Pons (tissue), 1 donor: ENCODE measurements around the gene ENTPD2.
"Not testable (repeated sequence)": the region's sequence is repeated elsewhere in the genome, so short reads cannot be mapped to it uniquely, and the experiment has no call there.

Source experiments
- DNase-seq: peaks from one replicate; pipeline ENCODE4 v3.0.0-alpha.2; 2016; ENCODE audit warnings: low spot score

ENTPD2 gene

DNA sequence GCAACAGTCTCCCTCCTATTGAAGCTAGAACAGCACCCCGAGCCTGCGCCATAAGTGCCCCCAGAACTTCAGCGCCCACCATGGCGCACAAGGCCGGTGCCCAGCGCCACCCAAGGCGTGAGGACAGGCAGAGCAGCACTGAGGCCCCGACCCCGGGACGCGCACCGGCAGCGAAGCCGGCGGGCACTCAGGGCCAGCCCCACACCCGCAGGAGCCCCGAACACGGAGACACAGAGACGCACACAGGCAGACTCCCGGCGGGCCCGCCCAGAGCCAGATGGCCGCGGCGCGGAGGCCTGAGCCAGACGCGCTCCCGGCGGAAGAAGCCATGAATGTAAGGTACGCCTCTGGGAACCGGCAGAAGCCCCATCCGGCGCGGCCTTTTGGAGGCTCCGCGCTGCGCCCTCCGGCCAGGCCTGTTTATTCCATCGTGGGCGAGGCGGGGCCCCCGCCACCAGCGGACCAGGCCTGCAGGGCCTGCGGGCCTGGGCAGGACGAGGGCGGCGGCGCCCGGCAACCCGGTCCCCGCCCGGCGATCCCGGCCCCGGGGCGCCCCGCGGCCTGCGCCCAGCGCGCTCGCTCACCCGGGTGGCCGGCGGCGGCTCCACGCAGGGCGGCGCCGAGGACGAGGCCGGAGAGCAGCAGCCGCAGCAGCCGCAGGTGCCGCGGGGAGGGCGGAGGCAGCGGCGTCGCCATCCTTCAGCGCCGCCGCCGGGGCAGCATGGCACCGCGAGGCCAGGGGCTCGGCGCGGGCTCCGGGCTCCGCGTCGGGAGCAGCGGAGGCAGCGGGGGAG lies 8.4 kb downstream of the ENTPD2 start:
- DNase-seq = no peak

DNA sequence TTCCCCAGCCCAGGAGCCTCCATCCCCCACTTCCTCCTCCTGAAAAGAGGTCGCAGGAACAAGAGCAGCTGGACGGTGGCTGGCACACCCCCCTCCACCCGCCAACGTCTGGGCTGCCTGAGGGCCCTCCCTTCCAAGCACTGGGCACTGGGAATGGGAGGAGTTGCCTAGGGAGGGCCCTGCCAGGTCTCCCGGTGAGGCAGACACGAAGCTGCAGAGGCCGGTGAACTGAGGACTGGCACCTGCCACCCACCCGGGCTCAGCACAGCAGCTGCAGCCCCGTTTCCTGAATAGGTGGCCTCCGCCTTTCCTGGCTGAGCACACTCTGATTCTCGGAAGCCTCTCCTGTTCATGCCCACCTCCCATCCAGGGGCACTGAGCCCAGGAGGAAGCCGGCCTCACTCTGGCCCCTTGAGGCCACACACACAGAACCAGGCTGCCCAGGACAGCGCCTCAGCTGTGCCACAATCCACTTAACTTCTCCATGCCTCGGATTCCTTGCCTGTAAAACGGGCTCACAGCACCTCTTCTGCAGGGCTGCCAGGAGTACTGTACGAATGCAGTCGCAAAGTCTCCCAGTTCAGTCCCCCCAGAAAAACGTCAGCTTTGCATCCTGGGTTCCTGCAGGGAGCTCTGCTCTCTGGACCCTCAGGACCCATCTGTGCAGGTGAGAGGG lies 9.2 kb downstream of the ENTPD2 start:
- DNase-seq = no peak

DNA sequence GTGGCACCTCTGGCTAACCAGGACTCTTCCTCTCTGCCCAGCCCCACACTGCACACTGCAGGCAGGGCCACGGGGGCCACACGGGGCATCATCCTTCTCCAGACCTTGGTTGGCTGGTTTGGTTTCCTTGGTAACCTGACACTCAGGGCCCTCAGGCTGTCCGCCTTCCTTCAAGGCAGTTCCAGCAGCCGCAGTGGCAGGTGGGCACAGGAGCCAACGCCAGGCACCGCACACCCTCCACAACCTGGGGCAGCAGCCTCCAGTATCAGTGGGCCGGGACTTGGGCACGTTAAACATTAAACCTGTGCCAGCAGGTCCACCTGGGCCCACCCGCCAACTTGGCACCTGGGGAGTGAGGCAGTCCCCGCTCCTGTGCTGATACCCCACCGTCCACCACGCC lies 9.8 kb downstream of the ENTPD2 start:
- no peak for DNase-seq

DNA sequence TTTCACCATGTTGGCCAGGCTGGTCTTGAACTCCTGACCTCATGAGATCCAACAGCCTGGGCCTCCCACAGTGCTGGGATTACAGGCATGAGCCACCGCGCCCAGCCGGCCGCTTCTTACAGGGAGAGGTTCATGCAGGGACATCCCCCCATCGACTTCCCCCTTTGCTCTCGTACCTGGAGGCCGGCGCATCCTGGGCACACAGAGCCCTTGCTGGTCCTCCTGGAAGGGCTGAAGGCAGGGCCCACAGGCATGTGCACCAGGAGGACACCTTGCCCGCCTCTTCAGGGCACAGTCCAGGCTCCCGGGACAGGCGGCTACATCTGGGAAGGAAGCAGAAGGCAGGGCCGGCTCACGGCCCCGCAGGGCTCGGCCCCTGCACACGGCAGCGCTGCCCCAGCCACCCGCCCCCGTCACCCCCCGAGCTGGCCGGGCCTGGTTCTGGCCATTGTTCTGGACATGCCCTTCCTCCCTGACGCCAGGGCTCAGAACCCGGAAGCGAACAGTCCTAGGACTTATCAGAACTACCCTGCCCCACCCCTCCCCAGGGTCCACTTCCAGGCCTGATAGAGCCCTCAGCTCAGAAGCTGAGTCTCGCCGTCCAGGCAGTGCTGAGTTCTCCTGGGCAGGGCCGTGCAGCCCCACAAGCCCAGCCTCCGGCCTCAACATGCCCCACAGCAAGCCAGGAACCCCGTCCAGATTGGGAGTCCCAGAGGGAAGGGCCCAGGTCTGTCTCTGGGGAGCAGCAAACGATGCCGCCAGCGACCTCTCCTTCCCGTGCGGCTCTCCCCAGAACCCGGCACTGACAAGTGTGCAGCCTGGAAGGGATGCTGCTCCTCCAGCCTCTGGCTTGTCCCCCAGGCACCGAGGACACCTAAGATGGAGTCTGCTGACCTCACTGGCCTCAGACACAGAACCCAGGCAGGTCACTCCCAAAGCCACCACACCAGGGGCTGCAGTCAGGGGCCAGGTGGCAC lies 10.8 kb downstream of the ENTPD2 start:
- DNase-seq = no peak

DNA sequence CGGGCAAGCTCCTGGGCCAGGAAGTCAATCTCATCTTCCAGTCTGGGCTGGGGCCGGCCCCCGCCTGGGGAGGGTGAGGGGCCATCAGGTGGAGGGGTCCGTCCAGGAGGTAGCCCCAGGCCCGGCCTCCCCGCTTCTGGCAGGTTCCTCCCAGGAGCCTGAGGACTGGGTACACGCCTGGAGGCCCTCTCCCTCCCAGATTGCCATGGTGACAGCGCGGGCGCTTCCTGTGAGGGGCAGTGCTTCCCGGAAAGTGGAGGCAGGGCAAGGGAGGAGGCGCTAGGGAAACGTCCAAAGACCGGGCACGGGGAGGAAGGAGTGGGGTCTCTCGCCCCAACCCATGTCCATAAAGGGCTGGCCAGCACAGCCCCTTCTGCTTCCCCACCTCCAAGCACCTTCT lies 12.7 kb downstream of the ENTPD2 start:
- no peak for DNase-seq

DNA sequence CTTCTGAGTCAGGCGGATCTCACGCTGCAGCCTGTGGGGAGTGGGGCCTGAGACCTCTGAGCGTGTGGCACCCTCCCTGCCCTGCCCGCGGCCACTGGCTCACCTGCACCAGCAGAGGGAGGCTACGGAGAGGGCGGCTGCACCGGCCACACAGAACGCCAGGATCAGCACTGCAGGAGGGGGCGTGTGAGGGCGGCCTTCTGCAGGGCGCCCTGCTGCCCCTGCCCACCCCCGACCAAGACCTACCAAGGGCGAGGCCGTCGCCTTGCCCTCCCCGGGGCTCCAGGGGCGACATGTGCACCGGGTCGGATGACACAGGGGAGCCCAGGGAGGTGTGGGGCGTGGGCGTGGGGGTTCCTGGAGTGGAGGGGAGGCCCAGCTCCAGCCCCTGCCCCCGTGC lies 13.3 kb downstream of the ENTPD2 start:
- DNase-seq = no peak

DNA sequence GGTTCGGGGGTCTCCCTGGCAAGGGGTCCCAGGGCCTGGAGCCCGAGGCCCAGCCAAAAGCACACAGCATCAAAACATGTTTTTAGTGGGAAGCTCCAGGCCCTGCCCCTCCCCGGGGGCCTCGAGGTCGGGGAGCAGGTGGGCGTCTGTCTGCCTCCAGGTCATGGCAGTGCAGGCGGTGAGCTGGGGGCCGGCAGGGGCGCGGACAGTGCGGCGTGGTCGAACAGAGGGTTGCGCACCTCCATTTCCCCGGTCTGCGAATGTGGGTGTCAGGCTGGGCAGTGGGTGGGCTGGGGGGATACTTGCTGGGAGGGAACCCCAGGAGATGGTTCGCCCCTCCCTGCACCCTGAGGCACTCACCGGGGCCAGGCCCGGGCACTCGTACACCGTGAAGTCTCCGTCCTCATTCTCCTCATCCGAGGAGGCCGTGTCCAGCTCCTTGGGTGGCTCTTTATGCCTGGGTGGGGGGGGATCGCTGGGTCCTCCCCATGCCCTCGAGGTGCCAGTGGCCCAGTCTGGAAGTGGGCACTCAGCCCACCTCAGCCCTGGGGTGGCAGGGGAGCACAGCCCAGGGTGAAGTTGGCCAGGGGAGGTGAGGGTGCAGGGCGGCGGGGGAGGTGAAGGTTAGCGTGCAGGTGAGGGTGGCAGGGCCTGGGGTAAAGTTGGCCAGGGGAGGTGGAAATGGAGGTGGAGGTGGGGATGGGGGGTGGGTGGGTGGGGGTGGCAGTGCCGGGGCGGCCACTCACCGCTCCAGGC lies 14.1 kb downstream of the ENTPD2 start:
- no peak for DNase-seq

DNA sequence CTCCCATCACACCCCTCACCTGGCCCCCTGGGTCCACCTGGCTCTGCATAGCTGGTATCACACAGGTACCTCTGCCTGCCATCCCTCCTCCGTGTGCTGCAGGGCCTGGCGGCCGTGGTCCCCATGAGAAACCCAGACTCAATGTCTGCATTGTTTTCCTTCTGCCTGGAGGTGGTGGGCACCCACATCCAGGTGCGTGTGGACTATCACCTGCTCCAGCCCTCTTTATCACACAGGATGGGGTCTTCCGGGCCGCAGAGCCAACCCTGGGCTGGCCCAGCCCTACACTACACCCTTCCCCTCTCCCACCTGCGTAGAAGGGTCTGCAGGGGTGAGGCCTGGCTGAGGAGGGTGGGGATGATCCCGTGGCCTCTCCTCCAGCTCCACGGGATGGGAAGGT lies 14.9 kb downstream of the ENTPD2 start:
- DNase-seq = no peak

DNA sequence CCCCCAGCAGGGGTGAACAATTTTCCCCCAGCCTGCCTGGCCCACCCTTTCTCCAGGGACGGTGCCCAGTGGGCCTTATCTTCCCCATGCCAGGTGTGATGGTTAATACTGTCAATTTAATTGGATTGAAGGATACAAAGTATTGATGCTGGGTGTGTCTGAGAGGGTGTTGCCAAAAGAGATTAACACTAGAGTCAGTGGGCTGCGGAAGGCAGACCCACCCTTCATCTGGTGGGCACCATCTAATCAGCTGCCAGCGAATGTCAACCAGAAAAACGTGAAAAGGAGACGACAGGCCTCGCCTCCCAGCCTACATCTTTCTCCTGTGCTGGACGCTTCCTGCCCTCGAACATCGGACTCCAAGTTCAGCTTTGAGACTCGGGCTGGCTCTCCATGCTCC lies 16.4 kb downstream of the ENTPD2 start:
- DNase-seq = no peak

DNA sequence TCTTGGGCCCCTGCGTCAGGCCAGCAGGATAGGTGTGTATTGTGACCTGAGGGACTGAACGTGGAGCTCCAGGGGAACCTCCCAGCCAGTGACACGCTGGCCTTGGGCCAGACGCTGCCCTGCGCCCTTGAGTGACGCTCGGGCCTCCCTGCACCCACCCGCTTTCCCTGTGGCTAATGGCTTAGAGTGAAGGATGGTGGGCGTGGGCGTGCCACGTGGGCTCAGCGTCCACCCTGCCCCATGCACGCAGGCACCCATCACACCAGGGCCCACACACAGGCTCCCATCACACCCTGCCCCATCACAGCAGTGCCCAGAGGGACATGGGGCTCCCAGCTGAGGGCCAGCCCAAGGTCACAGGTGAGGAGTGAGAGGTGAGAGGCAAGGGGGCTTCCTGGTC lies 16.8 kb downstream of the ENTPD2 start:
- no peak for DNase-seq

DNA sequence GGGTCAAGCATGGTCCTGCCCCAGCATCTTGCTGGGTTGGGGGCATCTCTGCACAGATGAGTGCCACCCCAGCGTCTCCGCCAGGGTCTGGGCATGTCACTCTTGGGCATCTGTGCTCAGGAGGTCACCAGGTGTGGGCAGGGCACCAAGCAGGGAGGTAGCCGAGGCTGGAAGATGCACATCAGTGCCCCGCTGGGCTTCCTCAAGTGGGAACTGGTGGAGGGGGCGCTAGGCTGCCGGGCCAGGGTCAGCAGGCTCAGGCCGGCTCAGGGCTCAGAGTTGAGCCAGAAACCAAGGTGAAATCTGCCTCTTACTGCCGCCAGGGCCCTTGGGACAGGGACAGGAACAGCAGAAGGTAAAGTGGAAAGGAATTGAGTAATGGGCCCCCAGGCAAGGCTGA lies 17.9 kb downstream of the ENTPD2 start:
- no peak for DNase-seq

DNA sequence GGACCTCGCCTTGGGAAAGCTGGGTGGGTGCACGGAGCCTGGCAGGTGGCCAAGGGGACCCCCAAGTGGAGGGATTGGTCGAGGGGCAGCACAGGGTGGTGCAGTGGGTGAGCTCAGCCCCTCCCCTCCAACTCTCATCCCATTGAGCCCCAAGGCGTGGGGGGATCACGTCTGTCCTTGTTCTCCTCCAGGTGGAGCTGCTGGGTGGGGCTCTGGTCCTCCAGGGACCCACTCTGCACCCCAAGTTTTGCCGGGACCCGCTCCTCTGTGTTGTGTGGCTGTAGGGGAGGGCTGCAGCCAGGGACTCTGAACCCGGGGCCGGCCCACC lies 18.4 kb downstream of the ENTPD2 start:
- no peak for DNase-seq

DNA sequence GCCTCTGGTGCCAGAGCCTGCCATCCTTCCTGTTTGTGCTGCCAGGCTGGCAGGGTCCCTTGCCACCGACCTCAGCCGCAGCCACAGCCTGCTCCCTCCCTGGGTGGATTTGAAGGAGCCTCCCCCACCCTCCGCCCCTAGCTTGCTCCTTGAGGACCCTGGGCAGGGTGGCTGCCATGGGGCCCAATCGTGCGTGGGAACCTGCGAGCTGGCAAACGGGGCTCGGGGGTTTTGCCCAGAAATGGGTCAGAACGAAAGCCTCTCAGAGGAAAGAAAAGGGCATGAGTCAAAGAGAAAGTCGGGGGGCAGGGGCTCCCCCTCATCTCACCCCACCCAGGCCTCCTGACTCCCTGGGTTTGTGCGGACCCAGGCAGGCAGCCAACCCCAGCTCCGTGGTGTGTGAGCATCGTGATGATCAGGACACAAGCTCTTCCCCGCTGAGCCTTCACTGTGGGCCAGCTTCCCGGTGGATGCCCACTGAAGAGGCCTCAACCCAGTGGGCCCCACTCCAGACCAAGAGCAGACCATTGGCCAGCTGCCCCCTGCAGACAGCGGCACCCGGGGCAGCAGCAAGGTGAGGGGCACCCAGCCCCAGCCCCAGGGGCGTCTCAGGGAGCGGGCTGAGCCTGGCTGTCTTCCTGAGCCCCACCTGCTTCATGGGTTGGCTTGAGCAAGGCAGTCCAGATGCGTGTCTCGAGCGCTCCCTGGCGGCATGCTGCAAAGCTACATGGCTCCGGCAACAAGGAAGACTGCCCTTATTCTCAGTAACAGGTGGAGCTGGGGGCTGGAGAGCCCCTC lies 19.0 kb downstream of the ENTPD2 start:
- peak; percentile 87 for DNase-seq

DNA sequence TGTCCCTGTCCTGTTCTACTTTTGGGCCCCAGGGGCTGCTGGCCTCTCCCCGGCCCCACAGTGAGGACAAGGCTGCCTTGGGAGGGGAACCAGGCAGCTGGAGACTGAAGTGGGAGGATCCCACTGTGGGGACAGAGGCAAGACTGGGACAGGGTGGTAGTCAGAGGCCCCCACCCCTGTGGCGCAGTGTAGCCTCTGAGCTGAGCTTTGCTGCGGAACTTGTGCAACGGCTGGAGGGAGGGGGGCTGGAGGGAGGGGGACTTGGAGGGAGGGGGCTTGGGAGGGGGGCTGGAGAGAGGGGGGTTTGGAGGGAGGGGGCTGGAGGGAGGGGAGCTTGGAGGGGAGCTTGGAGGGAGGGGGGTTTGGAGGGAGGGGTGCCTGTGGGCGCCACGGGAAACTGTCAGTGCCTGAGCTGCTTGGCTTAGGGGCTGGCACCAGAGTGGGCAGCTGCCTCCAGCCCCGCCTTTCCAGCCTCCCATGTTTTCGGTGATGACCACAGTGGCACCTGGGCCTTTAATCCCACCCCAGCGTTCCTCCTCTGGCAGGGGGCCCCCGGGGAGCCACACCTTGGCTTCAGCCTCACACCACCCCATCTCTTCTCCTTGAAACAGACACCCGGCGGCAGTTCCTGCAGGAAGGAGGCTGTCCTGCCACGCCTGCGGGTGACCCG lies 19.7 kb downstream of the ENTPD2 start:
- DNase-seq = no peak

DNA sequence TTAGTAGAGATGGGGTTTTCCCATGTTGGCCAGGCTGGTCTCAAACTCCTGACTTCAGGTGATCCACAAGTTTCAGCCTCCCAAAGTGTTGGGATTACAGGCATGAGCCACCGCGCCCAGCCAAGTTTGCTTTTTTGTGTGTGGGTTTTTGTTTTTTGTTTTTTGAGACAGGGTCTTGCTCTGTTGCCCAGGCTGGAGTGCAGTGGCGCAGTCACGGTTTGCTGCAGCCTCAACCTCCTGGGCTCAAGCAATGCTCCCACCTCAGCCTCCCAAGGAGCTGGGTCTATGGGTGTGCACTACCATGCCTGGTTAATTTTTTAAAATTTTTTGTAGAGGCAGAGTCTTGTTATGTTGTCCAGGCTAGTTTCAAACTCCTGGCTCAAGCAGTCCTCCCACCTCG lies 20.4 kb downstream of the ENTPD2 start:
- DNase-seq = not testable (repeated sequence)

DNA sequence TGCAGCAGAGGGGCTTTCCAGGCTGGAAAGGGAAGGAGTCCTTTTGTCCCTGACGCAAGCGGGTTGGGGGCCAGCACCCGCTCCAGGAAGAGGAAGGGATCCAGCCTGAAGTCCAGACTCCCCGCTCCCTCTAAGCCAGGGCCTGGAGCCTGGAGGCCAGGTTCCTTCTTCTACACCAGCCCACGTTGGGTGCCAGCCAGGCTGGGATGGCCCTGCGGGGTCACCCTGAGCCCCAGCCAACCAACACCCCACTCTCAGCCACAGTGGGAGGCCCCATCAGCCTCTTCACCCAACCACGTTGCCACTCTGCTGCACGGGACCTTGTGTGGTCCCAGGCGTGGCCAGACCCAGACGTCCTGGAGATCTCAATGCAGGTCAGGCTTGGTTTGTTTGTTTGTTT lies 21.0 kb downstream of the ENTPD2 start:
- DNase-seq = no peak

DNA sequence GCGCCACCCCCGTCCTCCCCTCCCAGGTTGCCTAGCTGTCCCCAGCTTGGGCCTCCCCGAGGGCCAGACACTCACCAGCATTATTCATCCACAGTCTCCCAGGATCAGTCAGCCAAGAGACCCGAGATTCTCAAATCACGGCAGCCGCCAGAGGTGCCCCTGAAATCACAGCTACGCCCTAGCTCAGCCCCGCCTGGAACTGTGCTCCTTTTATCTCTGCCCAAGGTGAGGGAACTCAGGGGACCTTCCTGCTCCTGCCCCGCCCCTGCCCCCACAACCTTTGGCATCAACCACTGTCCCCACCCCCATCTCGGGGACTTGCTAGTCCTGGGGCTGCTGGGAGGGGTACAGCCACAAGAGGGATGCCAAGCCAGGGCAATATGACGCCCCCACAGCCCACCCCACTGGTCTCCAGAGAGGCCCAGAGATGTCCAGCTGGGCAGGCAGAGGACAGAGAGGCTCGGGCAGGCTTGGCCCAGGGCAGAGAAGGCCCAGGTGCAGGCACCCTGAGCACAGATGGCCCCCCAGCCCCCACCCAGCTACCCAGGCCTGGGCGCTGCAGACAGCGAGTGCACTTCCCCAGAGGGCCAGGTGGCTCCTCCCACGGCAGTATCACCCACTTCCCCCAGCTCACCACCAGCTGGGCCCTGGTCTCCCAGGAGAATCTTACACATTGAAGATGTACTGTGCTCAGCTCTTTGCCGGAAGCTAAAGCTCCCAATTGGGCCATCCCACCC lies 21.8 kb downstream of the ENTPD2 start, which contains the start of gene FUT7:
TSS of gene FUT7 (minus strand) at position 185 of the 737 bp plus-strand sequence. CDS start at position 88, 97 bp downstream.
- no peak for DNase-seq

DNA sequence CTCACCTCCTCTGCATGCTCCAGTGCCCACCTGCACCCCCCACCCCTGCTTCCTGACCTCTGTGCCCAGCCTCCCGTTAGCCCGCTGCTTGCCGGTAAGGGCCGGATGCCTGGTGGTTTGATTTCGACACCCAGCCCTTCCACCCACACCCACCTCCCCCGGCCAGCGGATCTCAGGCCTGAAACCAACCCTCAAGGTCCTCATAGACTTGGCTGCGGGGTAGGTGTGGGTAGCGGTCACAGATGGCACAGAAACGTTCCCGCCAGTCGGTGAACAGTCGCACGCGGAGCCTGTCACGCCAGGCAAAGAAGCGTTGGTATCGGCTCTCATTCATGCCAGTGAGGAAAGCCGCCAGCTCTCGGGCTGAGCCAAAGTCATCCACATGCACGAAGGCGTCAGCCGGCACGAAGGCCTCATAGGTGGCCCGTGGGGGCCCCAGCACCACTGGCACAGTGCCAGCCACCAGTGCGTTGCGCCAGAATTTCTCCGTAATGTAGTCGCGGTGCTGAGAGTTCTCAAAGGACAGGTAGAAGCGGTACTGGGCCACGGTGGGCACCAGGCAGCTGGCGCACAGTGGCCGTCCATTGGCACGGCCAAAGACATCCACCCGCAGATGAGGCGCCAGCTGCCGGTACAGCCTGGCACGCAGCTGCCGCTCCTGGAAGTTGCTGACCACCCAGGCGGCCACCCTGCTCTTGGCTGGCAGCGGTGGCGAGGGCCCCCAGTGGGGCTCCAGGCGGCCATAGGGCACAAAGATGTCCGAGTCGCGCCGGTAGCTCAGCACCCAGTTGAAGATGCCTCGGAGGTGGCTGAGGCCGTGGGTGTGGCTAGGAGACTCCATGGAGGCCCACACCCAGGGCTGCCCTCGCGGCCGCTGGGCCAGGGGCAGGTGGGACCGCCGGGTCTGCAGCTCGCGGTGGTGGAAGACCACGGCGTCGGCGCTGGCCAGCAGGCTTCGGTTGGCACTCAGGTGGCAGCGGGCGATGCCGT lies 23.0 kb downstream of the ENTPD2 start:
- DNase-seq = no peak
